Fibroblast of skin of abdomen (primary cell): ENCODE results near the gene HOXA7.

Experiments
- DNase-seq: peaks from one replicate; pipeline ENCODE4 v3.0.0-alpha.2; 2013

Gene HOXA7

GRCh38 chr7:27133409-27134231 is 22.9 kb downstream of the HOXA7 start:
- no peak for DNase-seq

DNA sequence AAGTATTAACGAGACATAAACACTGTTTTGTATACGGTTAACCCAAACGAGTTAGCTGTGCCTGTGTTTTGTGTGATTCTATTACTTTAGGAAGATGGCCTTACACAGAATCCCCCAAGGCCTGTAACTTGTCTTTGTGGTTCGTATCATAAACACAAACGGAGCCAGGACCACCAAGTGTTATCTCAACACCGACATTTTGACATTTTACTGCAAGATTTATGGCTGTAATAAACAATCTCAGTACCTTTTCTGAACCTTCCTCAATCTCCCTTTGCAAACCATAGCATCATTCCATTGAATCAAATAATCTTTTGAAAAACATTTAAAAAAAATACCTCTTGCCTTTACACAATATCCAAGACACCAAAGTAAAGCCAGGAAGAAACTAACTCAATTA is 23.5 kb downstream of the HOXA7 start:
- DNase-seq: no peak

GRCh38 chr7:27132214-27132613 is 24.3 kb downstream of the HOXA7 start:
- no peak for DNase-seq

- DNase-seq: no peak
Observed at GRCh38 chr7:27131390-27131819, 25.1 kb downstream of the HOXA7 start.

- peak; percentile 93 for DNase-seq
Observed at GRCh38 chr7:27130540-27131389, 25.7 kb downstream of the HOXA7 start, which contains the start of gene HOXA4. HOXA4 (minus strand) TSS chr7:27130757; CDS start chr7:27130733, 24 bp downstream.

DNA sequence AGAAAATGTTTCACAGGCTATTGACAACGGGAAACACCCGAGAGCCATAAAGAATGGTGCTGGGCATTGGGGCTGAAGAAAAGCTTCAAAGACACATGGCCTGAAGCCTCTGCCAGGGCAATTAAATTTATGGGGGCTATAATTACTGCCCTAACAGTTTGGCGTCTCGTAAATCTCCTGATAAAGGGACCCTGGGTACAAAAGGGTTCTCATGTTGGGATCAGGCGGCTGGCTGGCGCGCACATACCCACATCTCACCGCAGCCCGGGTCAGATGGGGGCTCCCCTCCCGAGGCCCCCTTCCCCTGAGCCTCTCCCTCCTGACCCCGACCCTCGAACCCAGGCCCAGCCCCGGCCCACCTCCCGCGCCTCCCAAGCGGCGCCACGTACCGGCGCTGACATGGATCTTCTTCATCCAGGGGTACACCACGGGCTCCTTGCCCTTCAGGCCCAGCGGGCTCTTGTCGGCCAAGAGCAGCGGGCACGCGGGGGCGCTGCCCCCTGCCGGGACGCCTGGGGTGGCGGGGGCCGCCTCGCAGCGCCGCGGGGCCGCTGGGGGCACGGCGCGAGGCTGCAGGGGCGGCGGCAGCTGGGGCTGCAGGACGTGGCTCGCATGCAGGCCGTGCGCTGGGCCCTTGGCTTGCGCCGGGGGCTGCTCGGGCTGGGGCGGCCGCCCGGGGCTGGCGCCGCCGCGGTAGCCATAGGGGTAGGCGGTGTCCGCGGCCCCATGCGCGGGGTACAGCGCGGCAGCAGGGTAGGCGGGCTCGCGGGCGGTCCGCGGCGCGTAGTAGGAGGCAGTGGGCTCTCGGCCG is 26.5 kb downstream of the HOXA7 start:
- no peak for DNase-seq

DNA sequence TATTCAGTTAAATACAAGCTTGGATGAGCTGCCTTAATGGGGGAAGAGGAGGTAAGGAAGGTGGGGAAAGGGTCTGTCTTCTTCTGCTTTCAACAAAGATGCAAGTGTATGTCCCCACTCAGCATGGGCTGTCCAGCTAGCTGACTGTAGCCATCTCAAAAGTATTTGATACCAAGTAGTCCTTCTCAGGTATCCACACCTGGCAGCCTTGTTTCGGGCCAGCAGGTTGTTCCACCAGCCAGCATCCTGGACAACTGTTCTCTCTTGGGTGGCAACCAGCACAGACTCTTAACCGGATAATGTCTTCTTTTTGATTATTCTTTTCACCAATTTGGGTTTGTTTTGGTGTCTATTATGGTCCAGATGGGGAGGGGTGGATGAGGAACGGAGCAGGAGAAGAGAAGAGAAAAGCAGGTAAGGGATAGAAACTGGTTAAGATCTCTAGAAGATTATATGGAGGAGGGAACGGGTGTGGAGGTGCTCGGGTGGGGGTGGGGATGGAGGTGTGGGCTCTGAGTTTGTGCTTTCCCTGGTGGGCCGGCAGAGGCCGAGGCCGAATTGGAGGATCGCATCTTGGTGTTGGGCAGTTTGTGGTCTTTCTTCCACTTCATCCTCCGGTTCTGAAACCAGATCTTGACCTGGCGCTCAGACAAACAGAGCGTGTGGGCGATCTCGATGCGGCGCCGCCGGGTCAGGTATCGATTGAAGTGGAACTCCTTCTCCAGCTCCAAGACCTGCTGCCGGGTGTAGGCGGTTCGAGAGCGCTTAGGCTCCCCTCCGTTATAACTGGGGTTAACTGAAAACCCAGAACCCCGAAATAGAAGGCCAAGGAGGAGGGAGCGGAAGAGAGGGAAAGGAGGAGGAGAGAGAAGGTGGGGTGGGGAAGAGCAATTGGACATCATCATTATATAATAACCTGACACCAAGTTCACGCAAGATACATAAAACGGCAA is 27.4 kb downstream of the HOXA7 start:
- no peak for DNase-seq

DNA sequence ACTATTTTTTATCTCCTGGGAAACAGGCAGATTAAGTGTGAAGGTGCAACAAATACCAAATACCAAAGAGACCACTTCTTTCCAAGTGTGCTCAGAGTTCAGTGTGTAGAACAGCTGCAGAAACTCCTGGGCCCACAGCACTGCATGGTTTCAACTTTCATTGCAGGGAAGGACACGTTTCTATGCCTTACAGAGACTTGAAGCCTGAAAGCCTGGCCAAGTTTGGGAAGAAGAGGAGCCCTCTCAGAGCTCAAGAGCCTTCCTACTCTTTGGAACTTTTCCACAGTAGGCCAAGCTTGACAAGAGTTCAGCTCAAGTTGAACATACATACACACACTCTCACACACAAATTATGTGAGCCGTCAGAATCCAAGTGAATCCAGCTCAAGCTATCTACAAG is 28.4 kb downstream of the HOXA7 start:
- peak; percentile 57 for DNase-seq

DNA sequence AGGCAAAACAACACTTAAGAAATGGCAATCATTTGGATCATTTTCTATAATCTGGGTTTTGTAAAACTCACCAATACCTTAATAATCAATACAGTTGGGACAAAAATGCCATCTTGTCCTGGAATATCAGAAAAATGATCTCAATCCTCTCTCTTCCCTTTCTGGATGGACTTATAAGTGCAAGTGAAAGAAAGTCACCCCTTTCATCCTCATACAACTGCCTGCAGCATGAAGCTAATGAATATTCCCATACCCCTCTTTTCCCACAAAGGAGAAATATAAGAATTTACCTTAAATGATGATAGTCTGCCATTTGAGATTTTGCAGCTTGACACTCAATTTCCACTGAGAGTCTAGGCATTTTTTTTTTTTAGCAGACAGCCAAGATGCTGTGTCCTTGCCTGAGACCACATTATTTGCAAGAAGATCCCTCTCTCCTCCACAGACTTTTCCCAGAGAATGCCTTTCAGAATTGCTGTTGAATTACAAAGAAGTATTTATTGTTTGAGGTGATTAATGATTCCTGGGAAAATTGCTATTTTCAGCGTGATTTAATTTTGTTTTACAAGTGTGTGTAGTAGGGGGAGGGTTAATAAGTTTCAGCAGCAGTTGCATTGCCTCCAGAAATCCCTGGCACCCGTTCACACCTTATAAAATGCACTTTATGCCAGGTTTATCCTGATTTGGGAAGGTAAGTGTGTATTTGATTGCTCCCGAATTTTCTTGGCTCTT is 29.7 kb downstream of the HOXA7 start:
- DNase-seq: no peak

DNA sequence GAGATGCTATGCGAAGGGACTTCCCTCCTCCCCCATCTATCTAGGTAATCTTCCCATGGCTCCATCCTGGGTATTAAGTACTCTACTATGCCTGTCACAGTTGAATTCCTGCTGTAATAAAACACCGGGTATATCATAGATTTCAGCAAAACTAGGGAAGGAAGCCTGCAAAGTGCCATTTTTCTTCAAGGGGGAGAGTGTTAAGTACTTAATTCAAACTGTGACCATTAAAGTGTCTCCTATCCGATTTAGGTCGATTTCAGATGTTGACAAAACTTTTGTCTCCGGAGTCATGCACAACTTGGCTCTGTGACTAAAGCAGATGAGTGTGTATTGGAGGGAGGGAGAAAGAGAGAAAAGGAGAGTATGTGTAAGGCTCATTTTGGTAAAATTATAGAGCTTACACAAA is 30.5 kb downstream of the HOXA7 start:
- DNase-seq: no peak

GRCh38 chr7:27124902-27125689 is 31.4 kb downstream of the HOXA7 start:
- DNase-seq: no peak

DNA sequence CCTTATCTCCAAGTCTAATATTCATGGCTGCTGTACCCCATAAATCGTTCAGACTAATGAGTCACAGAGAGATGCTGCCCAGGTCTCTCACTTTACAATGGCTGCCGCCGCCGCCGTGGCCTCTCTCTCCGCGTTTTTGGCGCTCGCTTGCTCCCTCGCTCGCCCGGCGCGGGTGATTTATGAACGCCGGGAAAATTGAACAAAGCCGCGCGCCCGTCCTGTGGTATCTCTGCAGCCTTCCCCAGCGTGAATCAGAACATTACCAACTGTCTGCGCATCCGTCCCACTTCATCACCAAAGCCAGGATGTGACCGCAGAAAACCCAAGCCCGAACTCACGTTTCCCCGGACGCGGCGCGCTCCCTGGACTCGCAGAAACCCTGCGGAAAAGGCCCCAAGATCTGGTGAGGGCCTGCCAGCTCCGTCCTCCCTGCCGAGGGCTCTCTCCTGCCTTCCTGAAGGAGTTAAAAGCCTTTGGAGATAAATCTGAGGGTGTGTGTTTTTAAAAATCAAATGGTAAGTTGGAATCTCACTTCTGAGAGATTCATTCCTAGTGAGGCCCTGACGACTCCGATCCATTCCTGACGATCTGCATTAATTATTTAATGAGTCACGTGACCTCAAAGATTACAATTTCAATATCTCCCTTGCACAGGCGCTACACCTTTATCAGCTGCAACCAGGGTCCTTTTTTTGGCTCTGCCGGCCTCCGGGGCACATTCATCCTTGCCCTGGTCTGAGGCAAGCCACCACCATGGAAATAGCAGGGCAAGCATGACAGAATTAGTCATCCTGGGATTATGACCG is 32.2 kb downstream of the HOXA7 start:
- DNase-seq: peak; percentile 97

DNA sequence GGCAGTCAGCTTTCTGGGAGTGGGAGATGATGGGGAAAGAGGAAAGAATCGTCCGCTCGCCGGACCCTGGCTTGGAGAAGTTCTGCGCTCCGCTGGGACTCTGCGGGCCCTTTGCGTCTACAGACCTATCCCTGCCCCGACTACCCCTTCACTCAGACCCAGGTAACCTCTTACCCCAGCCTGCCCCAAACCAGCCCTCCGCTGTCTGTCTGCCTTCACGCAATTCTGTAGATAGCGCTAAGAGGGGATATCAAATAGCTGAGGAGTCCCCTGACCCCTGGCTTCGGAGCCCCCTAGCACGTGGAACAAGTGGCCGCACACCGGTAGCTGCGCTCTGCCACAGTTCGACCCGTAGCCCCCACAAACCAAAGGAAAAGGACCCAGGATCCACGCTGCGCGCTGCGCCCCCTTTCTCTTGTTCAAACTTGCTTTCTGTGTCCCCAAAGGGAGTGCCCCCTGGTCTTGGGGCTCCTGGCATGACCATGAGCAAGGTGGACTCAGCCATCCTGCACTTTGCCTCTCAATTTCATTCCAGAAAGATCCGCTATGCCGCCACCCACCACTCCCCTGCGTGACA is 32.9 kb downstream of the HOXA7 start:
- no peak for DNase-seq

DNA sequence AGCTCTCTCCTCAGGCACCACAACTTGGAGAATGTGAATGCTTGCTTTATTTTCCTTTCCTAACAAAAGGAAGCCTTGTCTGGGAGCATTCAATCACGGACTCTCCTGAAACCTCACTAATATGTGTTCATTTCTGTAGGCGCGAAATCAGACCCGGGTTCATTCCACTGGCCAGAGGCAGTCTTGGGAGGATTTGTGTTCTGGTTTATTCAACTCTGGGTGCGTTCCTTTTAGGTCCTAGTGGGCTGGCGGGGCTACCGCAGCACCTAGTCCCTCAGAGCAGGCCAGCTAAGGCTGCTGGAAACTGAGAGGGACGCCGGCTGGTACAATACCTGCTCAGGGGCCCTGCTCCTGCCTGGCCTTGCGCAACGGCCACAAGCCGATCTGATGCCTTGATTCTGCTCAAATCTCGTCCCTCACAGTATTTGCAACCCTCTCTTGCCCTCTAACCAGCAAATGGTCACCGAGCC is 33.4 kb downstream of the HOXA7 start:
- DNase-seq: no peak

GRCh38 chr7:27122077-27122910 is 34.2 kb downstream of the HOXA7 start:
- no peak for DNase-seq

- no peak for DNase-seq
Observed at GRCh38 chr7:27121684-27122076, 34.8 kb downstream of the HOXA7 start.

- DNase-seq: no peak
Observed at GRCh38 chr7:27119412-27119911, 37.0 kb downstream of the HOXA7 start.
